ENCODE results near the gene FLVCR2.

- TF ChIP-seq, protein P1, sequence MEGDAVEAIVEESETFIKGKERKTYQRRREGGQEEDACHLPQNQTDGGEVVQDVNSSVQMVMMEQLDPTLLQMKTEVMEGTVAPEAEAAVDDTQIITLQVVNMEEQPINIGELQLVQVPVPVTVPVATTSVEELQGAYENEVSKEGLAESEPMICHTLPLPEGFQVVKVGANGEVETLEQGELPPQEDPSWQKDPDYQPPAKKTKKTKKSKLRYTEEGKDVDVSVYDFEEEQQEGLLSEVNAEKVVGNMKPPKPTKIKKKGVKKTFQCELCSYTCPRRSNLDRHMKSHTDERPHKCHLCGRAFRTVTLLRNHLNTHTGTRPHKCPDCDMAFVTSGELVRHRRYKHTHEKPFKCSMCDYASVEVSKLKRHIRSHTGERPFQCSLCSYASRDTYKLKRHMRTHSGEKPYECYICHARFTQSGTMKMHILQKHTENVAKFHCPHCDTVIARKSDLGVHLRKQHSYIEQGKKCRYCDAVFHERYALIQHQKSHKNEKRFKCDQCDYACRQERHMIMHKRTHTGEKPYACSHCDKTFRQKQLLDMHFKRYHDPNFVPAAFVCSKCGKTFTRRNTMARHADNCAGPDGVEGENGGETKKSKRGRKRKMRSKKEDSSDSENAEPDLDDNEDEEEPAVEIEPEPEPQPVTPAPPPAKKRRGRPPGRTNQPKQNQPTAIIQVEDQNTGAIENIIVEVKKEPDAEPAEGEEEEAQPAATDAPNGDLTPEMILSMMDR (IDR thresholded peaks at IDR 0.05; ENCODE audit: insufficient read depth, low read length): no peak
- TF ChIP-seq POLR2AphosphoS5 (IDR thresholded peaks at IDR 0.05; ENCODE audit: low read depth): no peak
Measured at GRCh38 chr14:75607842-75608640, 29.6 kb downstream of the FLVCR2 start.

All from HL-60 (cell line).